Lung microvascular endothelial cell (primary cell): ENCODE data around the gene DGKI. TPM values are rescaled to one million over a fixed set of nuclear protein-coding genes. Genes with fewer than 3 reads are reported as not detected.

ENCODE experiments used
- DNase-seq, 2 donors: peaks; one replicate each; pipeline versions ENCODE4 v3.0.0 to v3.0.0-alpha.2; 2010; ENCODE audit warnings: low read depth in 2 of 2
- total RNA-seq: library from RNA; depleted of rRNA; stranded (reverse); fragments of >200 nt; gene quantifications from 2 replicates; pipeline ENCODE4 v1.2.1, GENCODE V29; 2014

Gene DGKI
- total RNA-seq, 1 donor from 2014 or later, result 2.6 TPM

GRCh38 chr7:137790828-137791227 is 55.9 kb downstream of the DGKI start:
- no peak for DNase-seq

GRCh38 chr7:137789215-137789882 is 57.4 kb downstream of the DGKI start:
- DNase-seq, result no peak

GRCh38 chr7:137787301-137787976 is 59.3 kb downstream of the DGKI start:
- DNase-seq, result no peak

- no peak for DNase-seq
Measured at GRCh38 chr7:137778511-137778910, 68.3 kb downstream of the DGKI start.

GRCh38 chr7:137774793-137775201 is 72.0 kb downstream of the DGKI start:
- DNase-seq, result peak in 1 of 2 donors; percentile 37

GRCh38 chr7:137772748-137773147 is 74.0 kb downstream of the DGKI start:
- peak; percentile 81 to 93 for DNase-seq

GRCh38 chr7:137772316-137772715 is 74.5 kb downstream of the DGKI start:
- peak in 1 of 2 donors; percentile 30 for DNase-seq

GRCh38 chr7:137771679-137772078 is 75.1 kb downstream of the DGKI start:
- peak in 1 of 2 donors; percentile 42 for DNase-seq

- no peak for DNase-seq
Measured at GRCh38 chr7:137771273-137771672, 75.5 kb downstream of the DGKI start.

GRCh38 chr7:137768366-137768765 is 78.4 kb downstream of the DGKI start:
- DNase-seq, result no peak

- no peak for DNase-seq
Measured at GRCh38 chr7:137762334-137762733, 84.4 kb downstream of the DGKI start.

- DNase-seq, result no peak
Measured at GRCh38 chr7:137760111-137760510, 86.7 kb downstream of the DGKI start.

- no peak for DNase-seq
Measured at GRCh38 chr7:137757146-137757925, 89.4 kb downstream of the DGKI start.

GRCh38 chr7:137755846-137756651 is 90.7 kb downstream of the DGKI start:
- no peak for DNase-seq

- no peak for DNase-seq
Measured at GRCh38 chr7:137755427-137755826, 91.3 kb downstream of the DGKI start.

- no peak for DNase-seq
Measured at GRCh38 chr7:137753948-137754851, 92.6 kb downstream of the DGKI start.

GRCh38 chr7:137753575-137753947 is 93.2 kb downstream of the DGKI start:
- no peak for DNase-seq

- no peak for DNase-seq
Measured at GRCh38 chr7:137753067-137753466, 93.7 kb downstream of the DGKI start.

GRCh38 chr7:137751361-137752009 is 95.3 kb downstream of the DGKI start:
- no peak for DNase-seq
